Hematopoietic multipotent progenitor cell treated with erythropoietin and hydrocortisone succinate and interleukin-3 and kit ligand, for 6 days (in vitro differentiated cells): Measurements from ENCODE around the gene SIT1.

Experiments
- DNase-seq: peaks from one replicate; pipeline ENCODE4 v3.0.0-alpha.2; 2015

The SIT1 gene

DNA sequence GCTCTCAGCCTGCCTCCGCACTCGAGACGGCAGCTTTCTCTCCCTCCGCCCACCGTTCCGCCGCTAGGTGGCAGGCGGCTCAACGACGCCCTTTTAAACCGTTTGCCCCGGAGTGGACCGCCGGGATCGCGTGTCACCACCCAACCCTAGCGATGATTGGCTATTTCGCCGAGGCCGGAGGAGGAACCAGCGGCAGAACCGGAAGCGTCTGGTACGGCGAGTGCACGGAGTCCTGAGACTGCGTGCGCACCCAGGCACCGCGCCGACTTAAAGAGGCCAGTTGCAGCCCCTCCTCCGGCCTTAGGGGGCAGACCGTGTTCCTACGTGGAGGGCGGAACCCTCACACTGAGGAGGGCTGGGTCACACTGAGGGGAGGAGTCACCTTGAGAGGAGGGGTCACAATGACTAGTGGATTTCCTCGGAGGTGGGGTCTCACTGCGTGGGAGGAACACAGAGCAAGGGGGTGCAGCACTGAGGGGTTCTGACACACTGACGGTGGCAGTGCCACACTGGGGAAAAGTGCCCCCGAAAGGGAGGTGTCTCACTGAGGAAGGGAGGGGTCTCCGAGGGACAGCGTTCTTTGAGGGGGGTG, 46.6 kb downstream of the SIT1 start:
- DNase-seq: peak; percentile 100

DNA sequence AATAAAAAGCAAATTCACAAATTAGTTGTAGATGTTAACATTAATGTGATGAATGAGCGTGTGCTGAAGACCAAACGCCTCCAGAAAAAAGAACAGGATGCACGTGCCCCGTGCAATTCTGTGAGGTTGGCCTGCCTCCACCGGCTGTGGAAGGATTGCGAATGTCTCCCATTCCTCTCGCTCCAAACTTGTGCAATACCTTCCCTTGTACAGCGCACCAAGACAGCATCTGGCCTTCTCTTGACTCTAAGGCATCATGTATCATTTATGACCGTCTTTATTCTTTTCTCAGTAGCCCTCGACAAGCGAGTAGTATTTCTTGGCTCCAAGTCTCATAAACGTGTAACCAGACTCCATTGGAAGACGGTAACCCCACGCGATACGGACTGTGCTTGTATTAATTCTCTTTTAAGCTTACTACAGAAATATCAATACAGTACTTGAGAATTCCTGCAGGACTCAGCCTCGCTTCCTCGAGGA, 47.2 kb downstream of the SIT1 start:
- peak; percentile 48 for DNase-seq

GRCh38 chr9:35599763-35600604, 50.7 kb downstream of the SIT1 start:
- peak; percentile 32 for DNase-seq
